SU-DHL-6 (cell line): Measurements from ENCODE around the gene AP3D1.

Source experiments
- H2AFZ ChIP-seq: fragments of 200-600 bp; sonication (generic); 2 replicates; pipeline ENCODE4 v1.6.1; 2014; ENCODE audit warnings: low read depth, mild to moderate bottlenecking, moderate library complexity, mixed read lengths, antibody characterized with exemption, low read length; ENCODE audit not compliant: severe bottlenecking
- H3F3A ChIP-seq: fragments of 200-600 bp; shearing (Covaris generic); 2 replicates; pipeline ENCODE4 v1.6.0; 2016; ENCODE audit warnings: antibody characterized with exemption, mild to moderate bottlenecking; ENCODE audit not compliant: insufficient read depth
- H3K27ac ChIP-seq: fragments of 200-600 bp; sonication (generic); 2 replicates; pipeline ENCODE4 v1.5.1; 2016; ENCODE audit warnings: low read depth, mild to moderate bottlenecking, low read length, moderate library complexity, mixed read lengths
- H3K27me3 ChIP-seq: fragments of 200-600 bp; sonication (generic), shearing (Covaris generic); 2 replicates; pipeline ENCODE4 v1.6.0; 2014; ENCODE audit warnings: mild to moderate bottlenecking, low read length
- H3K36me3 ChIP-seq: fragments of 200-600 bp; sonication (generic); 2 replicates; pipeline ENCODE4 v1.6.1; 2014; ENCODE audit warnings: mild to moderate bottlenecking, low read length, mixed read lengths
- H3K4me2 ChIP-seq: fragments of 300-600, 200-600 bp; shearing (Covaris generic), sonication (generic); 2 replicates; pipeline ENCODE4 v1.6.0; 2014; ENCODE audit warnings: low read length, low read depth, mild to moderate bottlenecking; ENCODE audit not compliant: poor library complexity, severe bottlenecking
- H3K4me3 ChIP-seq: fragments of 200-600 bp; sonication (generic); 2 replicates; pipeline ENCODE4 v1.5.1; 2014; ENCODE audit warnings: antibody characterized with exemption, low read length, mild to moderate bottlenecking, mixed read lengths; ENCODE audit not compliant: insufficient read depth, poor library complexity, severe bottlenecking
- H3K79me2 ChIP-seq: fragments of 200-600 bp; sonication (generic); 2 replicates; pipeline ENCODE4 v1.6.1; 2014; ENCODE audit warnings: mild to moderate bottlenecking, low read length, moderate library complexity; ENCODE audit not compliant: insufficient read depth
- H3K9ac ChIP-seq: fragments of 200-600 bp; sonication (generic); 2 replicates; pipeline ENCODE4 v1.7.0; 2014; ENCODE audit warnings: mild to moderate bottlenecking, low read length
- H3K9me2 ChIP-seq: fragments of 200-600 bp; sonication (generic); replicated peaks from 2 replicates; pipeline ENCODE4 v1.6.1; 2014; ENCODE audit warnings: low read length; ENCODE audit not compliant: insufficient read depth
- H3K9me3 ChIP-seq: fragments of 200-600 bp; sonication (generic); 2 replicates; pipeline ENCODE4 v1.6.1; 2014; ENCODE audit warnings: low read length, mixed read lengths; ENCODE audit not compliant: insufficient read depth
- H4K20me1 ChIP-seq: fragments of 200-600 bp; sonication (generic); 2 replicates; pipeline ENCODE4 v1.6.1; 2014; ENCODE audit warnings: low read depth, mild to moderate bottlenecking, antibody characterized with exemption, low read length, moderate library complexity, mixed read lengths
- CTCF ChIP-seq: fragments of 200-600 bp; sonication (generic); IDR thresholded peaks from one replicate; pipeline ENCODE4 v1.5.1; 2017; ENCODE audit warnings: antibody characterized with exemption, mild to moderate bottlenecking, low read length, moderate library complexity; ENCODE audit not compliant: insufficient read depth, poor library complexity, severe bottlenecking
- EZH2phosphoT487 ChIP-seq: fragments of 200-600 bp; sonication (generic), shearing (Covaris generic); conservative IDR thresholded peaks from 2 replicates; pipeline ENCODE4 v1.6.1; 2018; ENCODE audit warnings: mild to moderate bottlenecking, antibody characterized with exemption, low read length, moderate library complexity, mixed read lengths

AP3D1 gene

GRCh38 chr19:2084993-2085720, 66.2 kb downstream of the AP3D1 start:
- H3K9me2 ChIP-seq = no peaks in the 10 kb centered on the region
- no peak overlapping the region for H2AFZ ChIP-seq
- H3K27ac ChIP-seq = peak overlapping the region; percentile 98
- H3K27me3 ChIP-seq = no peaks in the 10 kb centered on the region
- peaks cover 59% of the 10 kb centered on the region for H3F3A ChIP-seq
- TF ChIP-seq CTCF (no peak), EZH2phosphoT487 (no peak)
- H3K79me2 ChIP-seq = peaks cover 50% of the 10 kb centered on the region
- H3K4me2 ChIP-seq = peak overlapping the region; percentile 84
- no peaks in the 10 kb centered on the region for H3K36me3 ChIP-seq
- H3K4me3 ChIP-seq = peak overlapping the region; percentile 69
- H3K9ac ChIP-seq = peak overlapping the region; percentile 87
- no peaks in the 10 kb centered on the region for H4K20me1 ChIP-seq
- H3K9me3 ChIP-seq = no peaks in the 10 kb centered on the region

GRCh38 chr19:2083174-2083854, 68.1 kb downstream of the AP3D1 start:
- no peaks in the 10 kb centered on the region for H3K27me3 ChIP-seq
- TF ChIP-seq EZH2phosphoT487 (no peak), CTCF (no peak)
- H3K79me2 ChIP-seq = peaks cover 69% of the 10 kb centered on the region
- peak overlapping the region; percentile 87 for H3K9ac ChIP-seq
- H4K20me1 ChIP-seq = no peaks in the 10 kb centered on the region
- H3K4me3 ChIP-seq = peak overlapping the region; percentile 69
- no peaks in the 10 kb centered on the region for H3K9me2 ChIP-seq
- no peak overlapping the region for H2AFZ ChIP-seq
- 0 out of 2 replicates have a peak, but pooled peaks cover 3% of the 10 kb centered on the region for H3K36me3 ChIP-seq
- peak overlapping the region; percentile 84 for H3K4me2 ChIP-seq
- H3F3A ChIP-seq = peaks cover 42% of the 10 kb centered on the region
- no peaks in the 10 kb centered on the region for H3K9me3 ChIP-seq
- peak overlapping the region; percentile 98 for H3K27ac ChIP-seq

GRCh38 chr19:2081873-2082810, 69.2 kb downstream of the AP3D1 start:
- Histone ChIP-seq H3K9me3 (no peaks in the 10 kb centered on the region), H3K27ac (peak overlapping the region; percentile 98), H3K79me2 (peaks cover 74% of the 10 kb centered on the region), H4K20me1 (no peaks in the 10 kb centered on the region), H2AFZ (no peak overlapping the region), H3K9me2 (no peaks in the 10 kb centered on the region), H3K27me3 (no peaks in the 10 kb centered on the region), H3K4me2 (peak overlapping the region; percentile 84), H3K4me3 (peak overlapping the region; percentile 69), H3K9ac (peak overlapping the region; percentile 87), H3F3A (peaks cover 30% of the 10 kb centered on the region), H3K36me3 (0 out of 2 replicates have a peak, but pooled peaks cover 3% of the 10 kb centered on the region)
- no peak for TF ChIP-seq EZH2phosphoT487
- no peak for TF ChIP-seq CTCF
